8988T (cell line): Measurements from ENCODE around the gene ANKS1B.
"Not testable (repeated sequence)": the region's sequence is repeated elsewhere in the genome, so short reads cannot be mapped to it uniquely, and the experiment has no call there.

ENCODE experiments used
- DNase-seq: peaks from one replicate; pipeline ENCODE4 v3.0.0; 2011

The ANKS1B gene

DNA sequence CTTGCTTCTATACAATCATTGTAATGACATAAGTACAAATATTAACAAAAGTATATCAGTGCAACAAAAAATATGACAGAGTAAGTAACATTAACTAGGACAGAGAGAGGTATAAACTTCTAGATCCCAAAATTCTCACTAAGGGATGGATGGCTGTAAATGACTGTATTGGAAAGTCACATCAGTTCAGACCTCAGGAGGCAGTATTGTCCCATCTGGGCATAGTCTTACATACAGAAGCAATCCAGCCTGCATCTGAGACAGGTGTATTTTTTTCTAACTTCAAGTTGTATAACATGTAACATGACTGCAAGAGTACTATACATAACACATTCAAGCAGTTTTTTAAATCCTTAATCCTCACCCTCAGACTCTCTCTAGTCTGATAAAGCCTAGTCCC is 238.2 kb downstream of the ANKS1B start:
- no peak for DNase-seq

DNA sequence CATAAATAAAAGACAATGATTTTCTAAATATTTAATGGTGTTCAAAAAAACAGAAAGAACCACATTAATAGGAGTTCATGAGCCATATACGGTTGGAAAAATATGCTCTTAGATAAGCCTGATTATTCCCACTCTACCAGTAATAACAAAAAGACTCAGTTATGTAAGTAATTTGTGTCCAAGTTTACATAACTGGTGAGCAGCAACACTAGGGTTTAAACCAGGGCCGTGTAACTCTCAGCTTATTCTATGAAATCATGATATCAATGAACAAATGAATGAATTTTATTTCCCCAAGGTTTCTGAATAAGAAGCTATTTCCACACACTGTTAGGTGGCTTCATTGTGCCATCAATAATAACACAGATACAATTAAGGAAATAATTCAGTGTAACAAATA is 238.8 kb downstream of the ANKS1B start:
- DNase-seq, result no peak

DNA sequence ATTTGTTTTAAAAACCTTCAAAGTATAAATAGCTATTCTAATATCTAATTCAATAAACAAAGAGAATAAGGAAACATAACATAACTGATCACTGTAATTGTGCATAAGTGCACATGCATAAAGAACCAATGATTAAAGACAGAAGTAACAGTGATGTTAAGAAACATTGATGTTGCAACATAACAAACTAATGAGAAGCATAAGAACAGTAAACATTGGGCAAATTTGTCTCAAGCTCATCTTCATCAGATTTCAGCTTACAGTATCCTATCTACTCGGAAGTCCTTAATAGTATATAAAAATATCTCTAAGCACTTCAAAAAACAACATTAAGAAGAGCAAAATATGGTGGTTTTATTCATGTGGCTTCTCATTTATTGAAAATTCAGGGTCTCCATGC is 239.6 kb downstream of the ANKS1B start:
- no peak for DNase-seq

- no peak for DNase-seq
Observed at GRCh38 chr12:99736760-99737269, 247.9 kb downstream of the ANKS1B start.

DNA sequence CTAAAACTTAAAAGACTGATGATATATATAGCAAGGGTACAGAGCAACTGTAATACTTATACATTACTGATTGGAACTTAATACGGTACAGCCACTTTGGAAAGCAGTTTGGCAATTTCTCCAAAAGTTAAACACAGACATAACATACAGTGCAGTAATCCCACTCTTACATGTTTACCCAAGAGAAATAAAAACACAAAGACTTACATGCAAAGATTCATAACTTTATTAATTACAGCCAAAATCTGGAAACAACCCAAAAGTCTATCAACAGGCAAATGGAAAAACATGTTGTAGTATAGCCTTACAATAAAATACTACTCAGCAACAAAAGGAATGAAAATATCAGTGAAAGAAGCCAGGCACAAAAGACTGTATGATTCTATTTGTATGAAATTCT is 252.6 kb downstream of the ANKS1B start:
- DNase-seq, result no peak

- no peak for DNase-seq
Observed at GRCh38 chr12:99722690-99723486, 261.8 kb downstream of the ANKS1B start.

GRCh38 chr12:99721715-99722275 is 262.9 kb downstream of the ANKS1B start:
- DNase-seq, result no peak

DNA sequence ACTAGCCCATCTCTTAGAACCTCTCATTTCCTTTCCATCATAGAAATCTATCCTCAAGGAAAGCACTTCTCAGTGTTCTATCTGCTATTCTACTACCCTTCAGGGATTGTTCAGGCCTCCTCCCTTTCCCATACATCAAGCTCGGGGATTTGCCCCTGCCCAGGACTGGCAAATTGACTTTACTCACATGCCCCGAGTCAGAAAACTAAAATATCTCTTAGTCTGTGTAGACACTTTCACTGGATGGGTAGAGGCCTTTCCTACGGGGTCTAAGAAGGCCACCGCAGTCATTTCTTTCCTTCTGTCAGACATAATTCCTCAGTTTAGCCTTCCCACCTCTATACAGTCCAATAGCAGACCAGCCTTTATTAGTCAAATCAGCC is 264.7 kb downstream of the ANKS1B start:
- not testable (repeated sequence) for DNase-seq

GRCh38 chr12:99719411-99720082 is 265.2 kb downstream of the ANKS1B start:
- not testable (repeated sequence) for DNase-seq

- DNase-seq, result not testable (repeated sequence)
Observed at GRCh38 chr12:99715841-99716510, 268.8 kb downstream of the ANKS1B start.

GRCh38 chr12:99714921-99715320 is 269.8 kb downstream of the ANKS1B start:
- not testable (repeated sequence) for DNase-seq

GRCh38 chr12:99713946-99714520 is 270.7 kb downstream of the ANKS1B start:
- DNase-seq, result no peak

DNA sequence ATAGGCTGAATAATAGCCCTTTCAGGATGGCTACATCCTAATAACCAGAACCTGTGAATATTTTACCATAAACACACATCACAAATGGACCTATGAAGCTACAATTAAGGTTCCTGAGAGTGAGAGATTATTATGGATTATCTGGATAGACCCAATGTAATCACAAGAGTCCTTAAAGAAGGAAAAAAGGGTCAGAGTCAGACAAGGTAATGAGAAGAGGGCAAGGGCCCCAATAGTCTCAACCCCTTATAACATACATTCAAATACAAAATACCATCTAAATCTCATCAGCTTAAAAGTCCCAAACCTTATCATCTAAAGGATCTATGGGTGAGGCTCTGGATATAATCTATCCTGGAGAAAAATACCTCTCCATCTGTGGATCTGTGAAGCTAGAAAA is 272.5 kb downstream of the ANKS1B start:
- DNase-seq, result no peak

DNA sequence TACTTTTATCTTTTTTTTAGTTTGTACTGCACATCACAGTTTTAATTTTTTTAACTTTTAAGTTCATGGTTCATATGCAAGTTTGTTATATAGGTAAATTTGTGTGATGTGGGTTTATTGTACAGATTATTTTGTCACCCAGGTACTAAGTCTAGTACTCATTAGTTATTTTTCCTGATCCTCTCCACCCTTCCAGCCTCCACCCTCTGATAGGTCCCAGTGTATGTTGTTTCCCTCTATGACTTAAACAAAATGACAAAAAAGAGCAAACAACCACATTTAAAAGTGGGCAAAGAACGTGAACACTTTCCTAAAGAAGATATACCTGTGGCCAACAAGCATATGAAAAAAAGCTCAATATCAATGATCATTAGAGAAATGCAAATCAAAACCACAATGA is 273.5 kb downstream of the ANKS1B start:
- DNase-seq, result no peak

GRCh38 chr12:99709619-99710018 is 275.1 kb downstream of the ANKS1B start:
- no peak for DNase-seq

DNA sequence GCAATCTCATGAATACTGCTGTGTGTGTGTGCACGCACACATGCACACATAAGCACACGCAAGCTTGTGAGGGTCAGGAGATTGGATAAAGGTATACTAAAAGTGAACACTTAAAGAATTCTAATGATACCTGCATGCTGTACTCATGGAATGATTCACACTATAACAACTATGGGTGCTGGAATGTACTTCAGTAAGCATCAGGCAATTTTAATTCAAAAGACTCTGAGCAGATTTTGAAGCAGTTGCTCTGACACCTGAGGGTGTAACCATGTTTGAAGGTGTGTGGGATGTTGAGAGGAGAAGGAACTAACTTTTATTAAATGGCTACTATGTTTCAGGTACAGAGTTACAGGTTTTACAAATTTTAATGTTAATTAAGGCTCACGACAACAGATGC is 275.6 kb downstream of the ANKS1B start:
- DNase-seq, result no peak

DNA sequence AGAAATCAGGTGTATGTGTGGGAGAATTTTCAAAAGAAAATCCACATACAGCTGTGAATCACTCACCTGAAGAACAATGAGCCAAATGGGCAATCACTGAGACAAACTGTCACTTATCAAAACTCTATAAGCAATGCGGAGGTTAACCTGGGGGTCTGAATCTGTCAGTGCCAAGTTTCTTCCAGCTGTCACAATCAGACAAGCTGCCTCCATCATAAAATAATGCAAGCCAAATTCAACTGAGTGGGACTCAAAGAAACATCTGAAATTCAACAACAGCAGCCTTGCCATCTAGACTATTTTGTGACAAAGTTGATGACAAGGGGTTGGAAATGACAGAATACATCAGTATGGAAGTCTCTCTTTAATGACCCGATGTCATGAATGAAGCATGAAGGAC is 276.9 kb downstream of the ANKS1B start:
- DNase-seq, result no peak

- DNase-seq, result no peak
Observed at GRCh38 chr12:99706736-99707473, 277.8 kb downstream of the ANKS1B start.

DNA sequence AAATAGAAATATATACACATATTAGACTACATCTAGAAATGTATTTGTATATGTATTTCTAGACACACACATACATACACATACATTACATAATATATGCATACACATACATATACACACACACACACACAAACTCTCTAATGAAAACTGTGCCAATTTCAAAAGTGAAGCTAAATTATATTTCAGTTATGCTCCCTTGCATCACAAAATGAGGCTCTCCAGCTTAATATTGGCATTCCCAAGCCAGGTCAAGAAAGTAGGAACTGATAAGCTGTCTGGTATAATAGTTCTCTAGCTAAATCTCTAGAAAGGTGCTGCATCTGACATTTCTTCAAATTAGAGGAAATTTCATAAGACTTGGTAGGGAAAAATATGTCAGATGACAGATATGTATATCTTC is 280.3 kb downstream of the ANKS1B start:
- no peak for DNase-seq

- DNase-seq, result no peak
Observed at GRCh38 chr12:99704036-99704435, 280.7 kb downstream of the ANKS1B start.

DNA sequence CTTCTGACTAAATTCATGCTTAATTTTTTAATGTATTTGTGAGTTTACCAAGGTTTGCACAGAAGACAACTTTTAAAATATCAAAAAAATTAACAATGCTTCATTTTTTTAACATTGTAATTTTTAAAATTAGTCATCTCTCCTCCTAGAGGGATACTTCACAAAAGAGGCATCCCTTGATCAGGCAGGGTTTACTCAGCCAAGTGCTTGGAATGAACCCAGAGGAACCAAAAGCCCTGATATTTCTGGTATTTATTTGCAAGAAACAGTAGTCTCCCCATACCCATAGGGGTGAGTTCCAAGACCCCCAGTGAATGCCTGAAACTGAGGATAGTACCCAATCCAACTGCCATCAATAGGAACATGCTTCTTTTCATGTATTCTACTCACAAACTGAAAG is 284.7 kb downstream of the ANKS1B start:
- DNase-seq, result no peak

DNA sequence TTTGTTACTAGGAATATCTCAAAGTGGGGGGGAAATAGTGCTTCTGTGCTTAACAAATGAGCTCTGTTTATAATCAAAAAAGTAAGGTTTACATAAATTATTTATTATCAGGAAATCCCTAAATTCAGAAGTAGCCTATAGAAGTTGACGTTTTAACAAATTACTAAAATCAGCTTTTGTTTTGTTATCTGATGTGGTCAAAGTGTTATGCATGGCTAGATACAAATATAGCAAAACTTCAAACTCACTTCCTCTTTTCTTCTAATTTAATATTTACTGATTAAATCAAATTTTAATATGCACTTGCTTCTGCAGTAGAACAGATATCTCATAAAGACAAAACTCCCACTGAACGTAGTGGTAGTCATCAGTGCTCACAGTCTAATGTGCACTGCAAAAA is 289.7 kb downstream of the ANKS1B start:
- DNase-seq, result no peak
